PC-9 (cell line): ENCODE data around the gene ERCC6L2.

ENCODE experiments used
- CTCF ChIP-seq: fragments of 200-600 bp; sonication (generic); conservative IDR thresholded peaks from 2 replicates; pipeline ENCODE4 v1.6.1; 2017; ENCODE audit warnings: mixed run types, antibody characterized with exemption, mild to moderate bottlenecking, moderate library complexity
- EZH2 ChIP-seq: fragments of 200-600 bp; sonication (generic); IDR thresholded peaks from 2 replicates; pipeline ENCODE4 v1.8.0; 2017; ENCODE audit warnings: antibody characterized with exemption, low read depth

- TF ChIP-seq EZH2 (no peak), CTCF (no peak)
Observed at GRCh38 chr9:95845751-95846150, 29.7 kb upstream of the ERCC6L2 start.
